ENCODE results near the gene RBBP8. TPM values are rescaled to one million over a fixed set of nuclear protein-coding genes. Genes with fewer than 3 reads are reported as not detected.

Gene RBBP8
- total and polyA plus RNA-seq, 12 donors, result 8.0 to 34.7 (median 15.4) TPM

- Histone ChIP-seq H3K27ac (no peak overlapping the region), H3K36me3 (replicated peaks in 1 of 2) (no peaks in the 10 kb centered on the region), H3K27me3 (no peaks in the 10 kb centered on the region), H3K9me3 (replicated peaks in 1 of 3) (no peaks in the 10 kb centered on the region), H3K4me3 (no peak overlapping the region), H3K4me1 (replicated peaks in 1 of 2) (no peaks in the 10 kb centered on the region)
- TF ChIP-seq CTCF (IDR thresholded peaks at IDR 0.05) (no peak), POLR2A (IDR thresholded peaks at IDR 0.05) (no peak)
- intact Hi-C loops (cut with DNase I), result loop anchor here in 1 of 2 donors (10.0 kb wide), 1 partner anchor 50 kb away; the partner anchor contains the start of gene RBBP8
- WGBS, 4 donors, result 93 to 95% (median 95%) methylated on average over 2 of the region's 2 CpGs
- DNase-seq, result no peak
Measured at GRCh38 chr18:22985250-22985649, 52.1 kb downstream of the RBBP8 start.

- no peak for DNase-seq
- TF ChIP-seq CTCF (IDR thresholded peaks at IDR 0.05), result no peak
- no peak for TF ChIP-seq POLR2A (IDR thresholded peaks at IDR 0.05)
- Histone ChIP-seq H3K4me1 (replicated peaks in 1 of 2) (no peaks in the 10 kb centered on the region), H3K27ac (no peak overlapping the region), H3K9me3 (replicated peaks in 1 of 3) (no peaks in the 10 kb centered on the region), H3K27me3 (no peaks in the 10 kb centered on the region), H3K36me3 (replicated peaks in 1 of 2) (no peaks in the 10 kb centered on the region), H3K4me3 (no peak overlapping the region)
- intact Hi-C loops (cut with DNase I), result loop anchor here in 1 of 2 donors (10.0 kb wide), 1 partner anchor 53 kb away; the partner anchor contains the start of gene RBBP8
- 95 to 98% (median 97%) methylated on average over 3 of the region's 3 CpGs for WGBS, 4 donors
Measured at GRCh38 chr18:22987547-22988189, 54.5 kb downstream of the RBBP8 start.

GRCh38 chr18:22988208-22988607 is 55.1 kb downstream of the RBBP8 start:
- H3K4me3 ChIP-seq, result no peak overlapping the region
- no peak for TF ChIP-seq CTCF (IDR thresholded peaks at IDR 0.05)
- DNase-seq, result no peak
- H3K27ac ChIP-seq, result no peak overlapping the region
- H3K36me3 ChIP-seq (replicated peaks in 1 of 2), result no peaks in the 10 kb centered on the region
- no peaks in the 10 kb centered on the region for H3K9me3 ChIP-seq (replicated peaks in 1 of 3)
- no peaks in the 10 kb centered on the region for H3K4me1 ChIP-seq (replicated peaks in 1 of 2)
- intact Hi-C loops (cut with DNase I), result loop anchor here in 1 of 2 donors (10.0 kb wide), 1 partner anchor 53 kb away; the partner anchor contains the start of gene RBBP8
- H3K27me3 ChIP-seq, result no peaks in the 10 kb centered on the region
- WGBS, 4 donors, result 90 to 94% (median 93%) methylated on average over 3 of the region's 3 CpGs

GRCh38 chr18:22998344-22998743 is 65.2 kb downstream of the RBBP8 start:
- WGBS, 4 donors, result 88 to 95% (median 93%) methylated on average over 3 of the region's 3 CpGs
- Histone ChIP-seq H3K4me3 (no peak overlapping the region), H3K27ac (no peak overlapping the region), H3K27me3 (no peaks in the 10 kb centered on the region), H3K36me3 (replicated peaks in 1 of 2) (no peaks in the 10 kb centered on the region), H3K4me1 (replicated peaks in 1 of 2) (no peaks in the 10 kb centered on the region), H3K9me3 (replicated peaks in 1 of 3) (no peaks in the 10 kb centered on the region)
- no peak for TF ChIP-seq POLR2A (IDR thresholded peaks at IDR 0.05)
- TF ChIP-seq CTCF (IDR thresholded peaks at IDR 0.05), result no peak
- DNase-seq, result no peak
- intact Hi-C loops (cut with DNase I), result no loop called here

Data from adrenal gland (tissue), 12 donors.